ENCODE measurements around the gene RUVBL2. TPM values are rescaled to one million over a fixed set of nuclear protein-coding genes. Genes with fewer than 3 reads are reported as not detected.

RUVBL2 gene
- total RNA-seq, 4 donors from 2014 or later = 80.5 to 131 (median 118) TPM

GRCh38 chr19:48947258-48947542, 46.5 kb upstream of the RUVBL2 start:
- H3K27ac ChIP-seq = no peak overlapping the region
- H3K4me1 ChIP-seq = no peaks in the 10 kb centered on the region
- H3K4me3 ChIP-seq (replicated peaks in 1 of 3) = no peak overlapping the region
- intact Hi-C loops (cut with DNase I) = no loop called here
- no peaks in the 10 kb centered on the region for H3K36me3 ChIP-seq
- H3K9me3 ChIP-seq = no peaks in the 10 kb centered on the region
- DNase-seq = no peak
- no peaks in the 10 kb centered on the region for H3K27me3 ChIP-seq
- 96 to 100% methylated on average over 3 of the region's 3 CpGs for WGBS, 2 donors
- TF ChIP-seq POLR2A (IDR thresholded peaks at IDR 0.05) = no peak
- no peak for TF ChIP-seq CTCF (IDR thresholded peaks at IDR 0.05)

- Histone ChIP-seq H3K4me3 (replicated peaks in 1 of 3) (no peak overlapping the region), H3K9me3 (no peaks in the 10 kb centered on the region), H3K4me1 (peaks cover under 1 to 4% of the 10 kb centered on the region in 2 donors), H3K27me3 (no peaks in the 10 kb centered on the region), H3K36me3 (no peaks in the 10 kb centered on the region), H3K27ac (no peak overlapping the region)
- TF ChIP-seq POLR2A (IDR thresholded peaks at IDR 0.05) (no peak), CTCF (IDR thresholded peaks at IDR 0.05) (no peak)
- intact Hi-C loops (cut with DNase I) = loop anchor here (10.0 kb wide), 1 partner anchor 45 kb away; the partner anchor contains the start of gene NUCB1
- no peak for DNase-seq
- WGBS, 2 donors = 76 to 78% methylated on average over 3 of the region's 3 CpGs
Observed at GRCh38 chr19:48950159-48950558, 43.5 kb upstream of the RUVBL2 start.

GRCh38 chr19:48950830-48951519, 42.7 kb upstream of the RUVBL2 start:
- H3K4me3 ChIP-seq (replicated peaks in 1 of 3) = no peak overlapping the region
- 40 to 45% methylated on average over 9 of the region's 9 CpGs for WGBS, 2 donors
- H3K4me1 ChIP-seq = peaks cover 8 to 12% of the 10 kb centered on the region in 2 donors
- no peaks in the 10 kb centered on the region for H3K9me3 ChIP-seq
- DNase-seq = no peak
- H3K27me3 ChIP-seq = no peaks in the 10 kb centered on the region
- no peaks in the 10 kb centered on the region for H3K36me3 ChIP-seq
- intact Hi-C loops (cut with DNase I) = loop anchor here (10.0 kb wide), 1 partner anchor 46 kb away; the partner anchor contains the start of gene NUCB1
- TF ChIP-seq CTCF (IDR thresholded peaks at IDR 0.05) (no peak), POLR2A (IDR thresholded peaks at IDR 0.05) (no peak)
- H3K27ac ChIP-seq = no peak overlapping the region

GRCh38 chr19:48953141-48953540, 40.5 kb upstream of the RUVBL2 start:
- TF ChIP-seq POLR2A (IDR thresholded peaks at IDR 0.05) = no peak
- TF ChIP-seq CTCF (IDR thresholded peaks at IDR 0.05) = no peak
- Histone ChIP-seq H3K27me3 (no peaks in the 10 kb centered on the region), H3K27ac (no peak overlapping the region), H3K4me1 (peaks cover 8 to 14% of the 10 kb centered on the region in 2 donors), H3K9me3 (no peaks in the 10 kb centered on the region), H3K4me3 (replicated peaks in 1 of 3) (no peak overlapping the region), H3K36me3 (no peaks in the 10 kb centered on the region)
- no peak for DNase-seq
- intact Hi-C loops (cut with DNase I) = loop anchor here (10.0 kb wide), 1 partner anchor 48 kb away; the partner anchor contains the start of gene NUCB1
- 86 to 89% methylated on average over 4 of the region's 4 CpGs for WGBS, 2 donors

GRCh38 chr19:48953990-48954594, 39.6 kb upstream of the RUVBL2 start:
- Histone ChIP-seq H3K9me3 (no peaks in the 10 kb centered on the region), H3K4me1 (peaks cover 8 to 14% of the 10 kb centered on the region in 2 donors), H3K36me3 (no peaks in the 10 kb centered on the region), H3K27me3 (no peaks in the 10 kb centered on the region), H3K4me3 (replicated peaks in 1 of 3) (peak overlapping the region in 2 of 3 donors; percentile 7 to 82), H3K27ac (peak overlapping the region; percentile 57 to 86 (median 63))
- intact Hi-C loops (cut with DNase I) = loop anchor here (10.0 kb wide), 1 partner anchor 49 kb away; the partner anchor contains the start of gene NUCB1
- no peak for DNase-seq
- TF ChIP-seq CTCF (IDR thresholded peaks at IDR 0.05) (no peak), POLR2A (IDR thresholded peaks at IDR 0.05) (no peak)
- 58% methylated on average over 11 of the region's 11 CpGs for WGBS, 2 donors
